ENCODE measurements around the gene LRRFIP1.

- TF ChIP-seq CEBPB (IDR thresholded peaks at IDR 0.05) (no peak), USF1 (IDR thresholded peaks at IDR 0.05) (no peak), EGR1 (IDR thresholded peaks at IDR 0.05) (no peak), TCF12 (IDR thresholded peaks at IDR 0.05; ENCODE audit: low read depth) (no peak), YY1 (IDR thresholded peaks at IDR 0.05; ENCODE audit: low read depth) (no peak), REST (IDR thresholded peaks at IDR 0.05; ENCODE audit: low read depth) (no peak), MAX (IDR thresholded peaks at IDR 0.05) (no peak), CREB1 (IDR thresholded peaks at IDR 0.05; ENCODE audit: low read depth) (no peak), EP300 (IDR thresholded peaks at IDR 0.05; ENCODE audit: borderline replicate concordance) (no peak), TAF1 (IDR thresholded peaks at IDR 0.05; ENCODE audit: low read depth) (no peak), RAD21 (IDR thresholded peaks at IDR 0.05; ENCODE audit: low read depth) (no peak), NFIC (IDR thresholded peaks at IDR 0.05) (no peak), TEAD4 (IDR thresholded peaks at IDR 0.05) (no peak), FOXM1 (IDR thresholded peaks at IDR 0.05; ENCODE audit: borderline replicate concordance, low read depth) (no peak)
Observed at GRCh38 chr2:237695201-237695780, 67.9 kb downstream of the LRRFIP1 start.
